HEK293 (cell line): Measurements from ENCODE around the gene PPP1R10.

Experiments used
- KLF7 ChIP-seq: fragments of 450-650 bp; formaldehyde crosslinking; IDR thresholded peaks from 2 replicates; pipeline ENCODE4 v1.5.1; 2016; ENCODE audit warnings: missing biosample characterization, missing genetic modification characterization, borderline replicate concordance
- KLF8 ChIP-seq: fragments of 450-650 bp; formaldehyde crosslinking; IDR thresholded peaks from 2 replicates; pipeline ENCODE4 v1.5.1; 2016; ENCODE audit warnings: missing biosample characterization, missing genetic modification characterization
- KLF9 ChIP-seq: fragments of 450-650 bp; formaldehyde crosslinking; IDR thresholded peaks from 2 replicates; pipeline ENCODE4 v1.5.1; 2016; ENCODE audit warnings: missing biosample characterization, missing genetic modification characterization, low read depth
- MZF1 ChIP-seq: fragments of 450-650 bp; formaldehyde crosslinking; IDR thresholded peaks from 2 replicates; pipeline ENCODE4 v1.5.1; 2017; ENCODE audit warnings: missing biosample characterization, missing genetic modification characterization, borderline replicate concordance
- TRIM28 ChIP-seq: IDR thresholded peaks from 2 replicates; pipeline ENCODE4 v1.6.1; 2011; ENCODE audit warnings: low read length, control low read depth, borderline replicate concordance
- ZBTB20 ChIP-seq: fragments of 450-650 bp; formaldehyde crosslinking; IDR thresholded peaks from 2 replicates; pipeline ENCODE4 v1.5.1; 2016; ENCODE audit warnings: missing biosample characterization, missing genetic modification characterization
- ZNF211 ChIP-seq: fragments of 450-650 bp; formaldehyde crosslinking; IDR thresholded peaks from 2 replicates; pipeline ENCODE4 v1.5.1; 2016; ENCODE audit warnings: low read depth, missing biosample characterization, missing genetic modification characterization
- ZNF274 ChIP-seq, 2 experiments: fragments of 200-500 bp in 1 of 2; fragments of 450-650 bp in 1 of 2; sonication (Bioruptor generic) in 1 of 2; formaldehyde crosslinking in 1 of 2; IDR thresholded peaks; 2 replicates each; pipeline versions ENCODE4 v1.5.1 to v1.6.1; 2014 to 2016; ENCODE audit warnings: borderline replicate concordance in 1 of 2, inconsistent platforms in 1 of 2, low read length in 1 of 2, missing biosample characterization in 1 of 2, missing genetic modification characterization in 1 of 2
- ZNF311 ChIP-seq: fragments of 450-650 bp; formaldehyde crosslinking; IDR thresholded peaks from 2 replicates; pipeline ENCODE4 v1.5.1; 2017; ENCODE audit warnings: missing biosample characterization, missing genetic modification characterization, borderline replicate concordance
- ZNF366 ChIP-seq: fragments of 450-650 bp; formaldehyde crosslinking; conservative IDR thresholded peaks from 2 replicates; pipeline ENCODE4 v1.5.1; 2016; ENCODE audit warnings: missing biosample characterization, missing genetic modification characterization
- ZNF473 ChIP-seq: fragments of 450-650 bp; formaldehyde crosslinking; IDR thresholded peaks from 2 replicates; pipeline ENCODE4 v1.5.1; 2017; ENCODE audit warnings: missing biosample characterization, missing genetic modification characterization
- ZNF560 ChIP-seq: fragments of 450-650 bp; formaldehyde crosslinking; IDR thresholded peaks from 2 replicates; pipeline ENCODE4 v1.5.1; 2017; ENCODE audit warnings: missing biosample characterization, missing genetic modification characterization, borderline replicate concordance
- ZNF596 ChIP-seq: fragments of 450-650 bp; IDR thresholded peaks from 2 replicates; pipeline ENCODE4 v1.5.0; 2018; ENCODE audit warnings: missing biosample characterization, mild to moderate bottlenecking, missing genetic modification characterization, moderate library complexity
- ZNF600 ChIP-seq: fragments of 450-650 bp; formaldehyde crosslinking; IDR thresholded peaks from 2 replicates; pipeline ENCODE4 v1.5.1; 2016; ENCODE audit warnings: missing biosample characterization, missing genetic modification characterization
- ZNF707 ChIP-seq: fragments of 450-650 bp; formaldehyde crosslinking; IDR thresholded peaks from 2 replicates; pipeline ENCODE4 v1.5.1; 2016; ENCODE audit warnings: missing biosample characterization, missing genetic modification characterization
- ZNF791 ChIP-seq: fragments of 450-650 bp; formaldehyde crosslinking; IDR thresholded peaks from 2 replicates; pipeline ENCODE4 v1.5.1; 2016; ENCODE audit warnings: missing biosample characterization, missing genetic modification characterization
- TF ChIP-seq, protein P1 (sequence below): fragments of 450-650 bp; formaldehyde crosslinking; IDR thresholded peaks from 2 replicates; pipeline ENCODE4 v1.5.1; 2016; ENCODE audit warnings: missing biosample characterization, missing genetic modification characterization
- TF ChIP-seq, protein P2 (sequence below): fragments of 450-650 bp; formaldehyde crosslinking; IDR thresholded peaks from 2 replicates; pipeline ENCODE4 v1.5.1; 2016; ENCODE audit warnings: missing biosample characterization, missing genetic modification characterization, low read depth
- TF ChIP-seq, protein P3 (sequence below): fragments of 450-650 bp; formaldehyde crosslinking; IDR thresholded peaks from 2 replicates; pipeline ENCODE4 v1.5.1; 2016; ENCODE audit warnings: missing biosample characterization, missing genetic modification characterization
- TF ChIP-seq, protein P4 (sequence below): fragments of 450-650 bp; formaldehyde crosslinking; IDR thresholded peaks from 2 replicates; pipeline ENCODE4 v1.5.1; 2016; ENCODE audit warnings: missing biosample characterization, missing genetic modification characterization
- TF ChIP-seq, protein P5 (sequence below): fragments of 450-650 bp; formaldehyde crosslinking; IDR thresholded peaks from 2 replicates; pipeline ENCODE4 v1.5.1; 2017; ENCODE audit warnings: missing biosample characterization, mild to moderate bottlenecking, missing genetic modification characterization, moderate library complexity
- TF ChIP-seq, protein P6 (sequence below): fragments of 450-650 bp; formaldehyde crosslinking; IDR thresholded peaks from 2 replicates; pipeline ENCODE4 v1.5.1; 2016; ENCODE audit warnings: missing biosample characterization, missing genetic modification characterization, low read depth
- TF ChIP-seq, protein P7 (sequence below): fragments of 450-650 bp; formaldehyde crosslinking; IDR thresholded peaks from 2 replicates; pipeline ENCODE4 v1.5.1; 2017; ENCODE audit warnings: missing biosample characterization, missing genetic modification characterization
- TF ChIP-seq, protein P8 (sequence below): fragments of 450-650 bp; formaldehyde crosslinking; IDR thresholded peaks from 2 replicates; pipeline ENCODE4 v1.5.1; 2017; ENCODE audit warnings: missing biosample characterization, missing genetic modification characterization

PPP1R10 gene

DNA sequence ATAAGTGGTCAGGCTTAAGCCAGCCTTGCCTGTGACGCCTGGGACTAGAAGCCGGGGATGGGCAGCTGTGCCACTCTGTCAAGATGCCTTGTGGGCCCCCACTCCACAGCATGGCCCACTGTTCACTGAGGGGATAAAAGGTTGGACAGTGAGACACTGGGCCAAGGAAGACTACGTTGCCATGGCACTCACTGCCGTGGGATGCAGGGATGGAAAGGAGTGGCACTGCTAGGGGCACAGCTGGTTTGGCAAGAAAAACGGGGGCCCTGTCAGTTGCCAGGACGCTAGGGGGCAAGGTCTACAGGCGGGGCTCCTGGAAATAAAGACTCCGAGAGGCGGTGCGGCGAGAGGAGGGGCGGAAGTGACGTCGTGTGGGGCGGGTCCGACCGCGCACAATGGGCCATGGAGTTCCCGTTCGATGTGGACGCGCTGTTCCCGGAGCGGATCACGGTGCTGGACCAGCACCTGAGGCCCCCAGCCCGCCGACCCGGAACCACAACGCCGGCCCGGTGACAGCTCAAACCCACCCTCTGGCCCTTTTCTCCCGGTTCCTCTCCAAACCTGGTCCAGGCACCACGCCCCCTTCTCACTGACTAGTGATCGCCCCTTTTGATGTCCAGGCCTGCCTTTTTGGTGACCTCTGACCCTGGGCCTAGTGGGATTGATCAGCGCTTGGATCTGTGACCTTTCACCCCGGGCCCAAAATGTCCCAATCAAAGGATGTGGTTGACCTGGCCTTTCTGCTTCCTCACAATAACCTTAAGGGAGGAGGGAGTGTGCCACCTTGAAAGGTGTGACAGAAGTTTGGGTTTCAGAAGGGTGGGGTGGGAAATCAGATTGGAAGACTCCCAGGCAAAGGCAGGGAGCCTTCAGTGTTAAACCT is 9.7 kb upstream of the PPP1R10 start, which contains the start of gene ATAT1 (continued):
- TF ChIP-seq, protein P1, sequence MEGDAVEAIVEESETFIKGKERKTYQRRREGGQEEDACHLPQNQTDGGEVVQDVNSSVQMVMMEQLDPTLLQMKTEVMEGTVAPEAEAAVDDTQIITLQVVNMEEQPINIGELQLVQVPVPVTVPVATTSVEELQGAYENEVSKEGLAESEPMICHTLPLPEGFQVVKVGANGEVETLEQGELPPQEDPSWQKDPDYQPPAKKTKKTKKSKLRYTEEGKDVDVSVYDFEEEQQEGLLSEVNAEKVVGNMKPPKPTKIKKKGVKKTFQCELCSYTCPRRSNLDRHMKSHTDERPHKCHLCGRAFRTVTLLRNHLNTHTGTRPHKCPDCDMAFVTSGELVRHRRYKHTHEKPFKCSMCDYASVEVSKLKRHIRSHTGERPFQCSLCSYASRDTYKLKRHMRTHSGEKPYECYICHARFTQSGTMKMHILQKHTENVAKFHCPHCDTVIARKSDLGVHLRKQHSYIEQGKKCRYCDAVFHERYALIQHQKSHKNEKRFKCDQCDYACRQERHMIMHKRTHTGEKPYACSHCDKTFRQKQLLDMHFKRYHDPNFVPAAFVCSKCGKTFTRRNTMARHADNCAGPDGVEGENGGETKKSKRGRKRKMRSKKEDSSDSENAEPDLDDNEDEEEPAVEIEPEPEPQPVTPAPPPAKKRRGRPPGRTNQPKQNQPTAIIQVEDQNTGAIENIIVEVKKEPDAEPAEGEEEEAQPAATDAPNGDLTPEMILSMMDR (tag by site-specific recombination), result peak; percentile 89
- TF ChIP-seq ZNF366 (tag by site-specific recombination) (no peak), ZNF707 (tag by site-specific recombination) (no peak), KLF8 (tag by site-specific recombination) (peak; percentile 89), ZNF274 (IDR thresholded peaks at IDR 0.05; ENCODE audit: low read length) (no peak), ZNF274 (tag by site-specific recombination; IDR thresholded peaks at IDR 0.05; ENCODE audit: borderline replicate concordance) (no peak), KLF7 (0 out of 2 replicates have a peak, but pooled peaks have one; percentile 17), ZNF600 (tag by site-specific recombination) (peak; percentile 78), KLF9 (tag by site-specific recombination) (peak; percentile 97), ZNF596 (tag by site-specific recombination) (no peak), ZNF560 (tag by site-specific recombination) (no peak), TRIM28 (no peak; the same call in 1 of the 2 replicates), ZNF473 (no peak), MZF1 (no peak), ZNF311 (no peak), ZBTB20 (tag by site-specific recombination) (peak; percentile 60), ZNF791 (no peak), ZNF211 (tag by site-specific recombination) (no peak)
- TF ChIP-seq, protein P2, sequence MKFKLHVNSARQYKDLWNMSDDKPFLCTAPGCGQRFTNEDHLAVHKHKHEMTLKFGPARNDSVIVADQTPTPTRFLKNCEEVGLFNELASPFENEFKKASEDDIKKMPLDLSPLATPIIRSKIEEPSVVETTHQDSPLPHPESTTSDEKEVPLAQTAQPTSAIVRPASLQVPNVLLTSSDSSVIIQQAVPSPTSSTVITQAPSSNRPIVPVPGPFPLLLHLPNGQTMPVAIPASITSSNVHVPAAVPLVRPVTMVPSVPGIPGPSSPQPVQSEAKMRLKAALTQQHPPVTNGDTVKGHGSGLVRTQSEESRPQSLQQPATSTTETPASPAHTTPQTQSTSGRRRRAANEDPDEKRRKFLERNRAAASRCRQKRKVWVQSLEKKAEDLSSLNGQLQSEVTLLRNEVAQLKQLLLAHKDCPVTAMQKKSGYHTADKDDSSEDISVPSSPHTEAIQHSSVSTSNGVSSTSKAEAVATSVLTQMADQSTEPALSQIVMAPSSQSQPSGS (tag by site-specific recombination), result 0 out of 2 replicates have a peak, but pooled peaks have one; percentile 50
- TF ChIP-seq, protein P3, sequence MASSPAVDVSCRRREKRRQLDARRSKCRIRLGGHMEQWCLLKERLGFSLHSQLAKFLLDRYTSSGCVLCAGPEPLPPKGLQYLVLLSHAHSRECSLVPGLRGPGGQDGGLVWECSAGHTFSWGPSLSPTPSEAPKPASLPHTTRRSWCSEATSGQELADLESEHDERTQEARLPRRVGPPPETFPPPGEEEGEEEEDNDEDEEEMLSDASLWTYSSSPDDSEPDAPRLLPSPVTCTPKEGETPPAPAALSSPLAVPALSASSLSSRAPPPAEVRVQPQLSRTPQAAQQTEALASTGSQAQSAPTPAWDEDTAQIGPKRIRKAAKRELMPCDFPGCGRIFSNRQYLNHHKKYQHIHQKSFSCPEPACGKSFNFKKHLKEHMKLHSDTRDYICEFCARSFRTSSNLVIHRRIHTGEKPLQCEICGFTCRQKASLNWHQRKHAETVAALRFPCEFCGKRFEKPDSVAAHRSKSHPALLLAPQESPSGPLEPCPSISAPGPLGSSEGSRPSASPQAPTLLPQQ (tag by site-specific recombination), result peak; percentile 96
- TF ChIP-seq, protein P4, sequence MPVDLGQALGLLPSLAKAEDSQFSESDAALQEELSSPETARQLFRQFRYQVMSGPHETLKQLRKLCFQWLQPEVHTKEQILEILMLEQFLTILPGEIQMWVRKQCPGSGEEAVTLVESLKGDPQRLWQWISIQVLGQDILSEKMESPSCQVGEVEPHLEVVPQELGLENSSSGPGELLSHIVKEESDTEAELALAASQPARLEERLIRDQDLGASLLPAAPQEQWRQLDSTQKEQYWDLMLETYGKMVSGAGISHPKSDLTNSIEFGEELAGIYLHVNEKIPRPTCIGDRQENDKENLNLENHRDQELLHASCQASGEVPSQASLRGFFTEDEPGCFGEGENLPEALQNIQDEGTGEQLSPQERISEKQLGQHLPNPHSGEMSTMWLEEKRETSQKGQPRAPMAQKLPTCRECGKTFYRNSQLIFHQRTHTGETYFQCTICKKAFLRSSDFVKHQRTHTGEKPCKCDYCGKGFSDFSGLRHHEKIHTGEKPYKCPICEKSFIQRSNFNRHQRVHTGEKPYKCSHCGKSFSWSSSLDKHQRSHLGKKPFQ, result peak; percentile 18; the same call in 1 of the 2 replicates
- TF ChIP-seq, protein P5, sequence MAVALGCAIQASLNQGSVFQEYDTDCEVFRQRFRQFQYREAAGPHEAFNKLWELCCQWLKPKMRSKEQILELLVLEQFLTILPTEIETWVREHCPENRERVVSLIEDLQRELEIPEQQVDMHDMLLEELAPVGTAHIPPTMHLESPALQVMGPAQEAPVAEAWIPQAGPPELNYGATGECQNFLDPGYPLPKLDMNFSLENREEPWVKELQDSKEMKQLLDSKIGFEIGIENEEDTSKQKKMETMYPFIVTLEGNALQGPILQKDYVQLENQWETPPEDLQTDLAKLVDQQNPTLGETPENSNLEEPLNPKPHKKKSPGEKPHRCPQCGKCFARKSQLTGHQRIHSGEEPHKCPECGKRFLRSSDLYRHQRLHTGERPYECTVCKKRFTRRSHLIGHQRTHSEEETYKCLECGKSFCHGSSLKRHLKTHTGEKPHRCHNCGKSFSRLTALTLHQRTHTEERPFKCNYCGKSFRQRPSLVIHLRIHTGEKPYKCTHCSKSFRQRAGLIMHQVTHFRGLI (tag by site-specific recombination), result no peak
- TF ChIP-seq, protein P6, sequence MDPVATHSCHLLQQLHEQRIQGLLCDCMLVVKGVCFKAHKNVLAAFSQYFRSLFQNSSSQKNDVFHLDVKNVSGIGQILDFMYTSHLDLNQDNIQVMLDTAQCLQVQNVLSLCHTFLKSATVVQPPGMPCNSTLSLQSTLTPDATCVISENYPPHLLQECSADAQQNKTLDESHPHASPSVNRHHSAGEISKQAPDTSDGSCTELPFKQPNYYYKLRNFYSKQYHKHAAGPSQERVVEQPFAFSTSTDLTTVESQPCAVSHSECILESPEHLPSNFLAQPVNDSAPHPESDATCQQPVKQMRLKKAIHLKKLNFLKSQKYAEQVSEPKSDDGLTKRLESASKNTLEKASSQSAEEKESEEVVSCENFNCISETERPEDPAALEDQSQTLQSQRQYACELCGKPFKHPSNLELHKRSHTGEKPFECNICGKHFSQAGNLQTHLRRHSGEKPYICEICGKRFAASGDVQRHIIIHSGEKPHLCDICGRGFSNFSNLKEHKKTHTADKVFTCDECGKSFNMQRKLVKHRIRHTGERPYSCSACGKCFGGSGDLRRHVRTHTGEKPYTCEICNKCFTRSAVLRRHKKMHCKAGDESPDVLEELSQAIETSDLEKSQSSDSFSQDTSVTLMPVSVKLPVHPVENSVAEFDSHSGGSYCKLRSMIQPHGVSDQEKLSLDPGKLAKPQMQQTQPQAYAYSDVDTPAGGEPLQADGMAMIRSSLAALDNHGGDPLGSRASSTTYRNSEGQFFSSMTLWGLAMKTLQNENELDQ (tag by site-specific recombination), result no peak
- TF ChIP-seq, protein P7, sequence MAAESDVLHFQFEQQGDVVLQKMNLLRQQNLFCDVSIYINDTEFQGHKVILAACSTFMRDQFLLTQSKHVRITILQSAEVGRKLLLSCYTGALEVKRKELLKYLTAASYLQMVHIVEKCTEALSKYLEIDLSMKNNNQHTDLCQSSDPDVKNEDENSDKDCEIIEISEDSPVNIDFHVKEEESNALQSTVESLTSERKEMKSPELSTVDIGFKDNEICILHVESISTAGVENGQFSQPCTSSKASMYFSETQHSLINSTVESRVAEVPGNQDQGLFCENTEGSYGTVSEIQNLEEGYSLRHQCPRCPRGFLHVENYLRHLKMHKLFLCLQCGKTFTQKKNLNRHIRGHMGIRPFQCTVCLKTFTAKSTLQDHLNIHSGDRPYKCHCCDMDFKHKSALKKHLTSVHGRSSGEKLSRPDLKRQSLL, result no peak
- TF ChIP-seq, protein P8, sequence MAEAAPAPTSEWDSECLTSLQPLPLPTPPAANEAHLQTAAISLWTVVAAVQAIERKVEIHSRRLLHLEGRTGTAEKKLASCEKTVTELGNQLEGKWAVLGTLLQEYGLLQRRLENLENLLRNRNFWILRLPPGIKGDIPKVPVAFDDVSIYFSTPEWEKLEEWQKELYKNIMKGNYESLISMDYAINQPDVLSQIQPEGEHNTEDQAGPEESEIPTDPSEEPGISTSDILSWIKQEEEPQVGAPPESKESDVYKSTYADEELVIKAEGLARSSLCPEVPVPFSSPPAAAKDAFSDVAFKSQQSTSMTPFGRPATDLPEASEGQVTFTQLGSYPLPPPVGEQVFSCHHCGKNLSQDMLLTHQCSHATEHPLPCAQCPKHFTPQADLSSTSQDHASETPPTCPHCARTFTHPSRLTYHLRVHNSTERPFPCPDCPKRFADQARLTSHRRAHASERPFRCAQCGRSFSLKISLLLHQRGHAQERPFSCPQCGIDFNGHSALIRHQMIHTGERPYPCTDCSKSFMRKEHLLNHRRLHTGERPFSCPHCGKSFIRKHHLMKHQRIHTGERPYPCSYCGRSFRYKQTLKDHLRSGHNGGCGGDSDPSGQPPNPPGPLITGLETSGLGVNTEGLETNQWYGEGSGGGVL (tag by site-specific recombination), result no peak
